Stimulated activated CD4-positive, alpha-beta T cell treated with anti-CD3 and anti-CD28 coated beads, Interleukin-4, amount 100 ng/mL, for 1 hour (primary cell): Measurements from ENCODE around the gene MAN1B1.
"Not testable (repeated sequence)": the region's sequence is repeated elsewhere in the genome, so short reads cannot be mapped to it uniquely, and the experiment has no call there.

Experiments
- DNase-seq: peaks from one replicate; pipeline ENCODE4 v3.0.0-alpha.2; 2020

Gene MAN1B1

DNA sequence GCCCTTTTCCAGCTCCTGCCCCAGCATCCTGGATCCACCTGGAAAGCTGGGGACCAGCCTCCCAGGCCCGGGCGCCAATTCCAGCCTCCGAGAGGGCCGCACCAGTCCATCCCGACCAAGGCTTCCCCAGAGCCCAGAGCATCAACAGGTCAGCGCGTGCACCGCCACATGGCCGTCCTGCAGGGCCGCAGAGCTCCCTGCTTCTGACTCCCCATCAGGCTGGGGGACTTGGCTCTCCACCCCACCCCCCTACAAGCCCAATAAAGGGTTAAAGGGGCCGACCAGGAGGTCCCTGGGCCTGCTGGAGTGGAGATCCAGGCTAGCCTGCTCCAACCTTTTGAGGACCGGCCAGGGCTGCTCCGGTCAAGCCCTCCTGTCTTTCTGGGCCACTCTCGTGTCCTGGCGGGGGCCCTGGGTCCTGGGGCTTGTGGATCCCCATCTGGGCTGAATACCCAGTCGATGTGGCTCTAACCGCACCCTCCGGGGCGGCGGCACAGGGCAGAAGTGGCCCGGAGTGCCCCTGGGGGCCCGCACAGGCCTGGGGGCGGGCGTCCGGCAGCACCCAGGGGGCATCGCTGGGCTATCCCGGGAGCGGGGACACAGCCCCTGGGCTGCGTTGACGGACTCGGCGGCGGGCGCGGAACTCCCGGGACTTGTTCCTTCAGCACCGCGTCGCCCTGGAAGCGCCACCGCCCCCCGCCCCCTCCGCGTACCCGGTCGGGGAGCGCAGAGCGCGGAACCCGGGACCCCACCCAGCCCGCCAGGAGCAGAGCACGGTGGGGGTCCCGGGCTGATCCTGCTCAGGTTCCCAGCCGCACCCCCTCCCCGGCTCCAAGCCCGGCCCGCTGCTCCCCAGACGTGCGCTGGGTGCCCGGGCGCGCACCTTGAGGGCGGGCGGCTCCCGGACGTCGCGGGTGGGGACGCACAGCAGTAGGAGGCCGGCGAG, 33.5 kb upstream of the MAN1B1 start:
- no peak for DNase-seq

DNA sequence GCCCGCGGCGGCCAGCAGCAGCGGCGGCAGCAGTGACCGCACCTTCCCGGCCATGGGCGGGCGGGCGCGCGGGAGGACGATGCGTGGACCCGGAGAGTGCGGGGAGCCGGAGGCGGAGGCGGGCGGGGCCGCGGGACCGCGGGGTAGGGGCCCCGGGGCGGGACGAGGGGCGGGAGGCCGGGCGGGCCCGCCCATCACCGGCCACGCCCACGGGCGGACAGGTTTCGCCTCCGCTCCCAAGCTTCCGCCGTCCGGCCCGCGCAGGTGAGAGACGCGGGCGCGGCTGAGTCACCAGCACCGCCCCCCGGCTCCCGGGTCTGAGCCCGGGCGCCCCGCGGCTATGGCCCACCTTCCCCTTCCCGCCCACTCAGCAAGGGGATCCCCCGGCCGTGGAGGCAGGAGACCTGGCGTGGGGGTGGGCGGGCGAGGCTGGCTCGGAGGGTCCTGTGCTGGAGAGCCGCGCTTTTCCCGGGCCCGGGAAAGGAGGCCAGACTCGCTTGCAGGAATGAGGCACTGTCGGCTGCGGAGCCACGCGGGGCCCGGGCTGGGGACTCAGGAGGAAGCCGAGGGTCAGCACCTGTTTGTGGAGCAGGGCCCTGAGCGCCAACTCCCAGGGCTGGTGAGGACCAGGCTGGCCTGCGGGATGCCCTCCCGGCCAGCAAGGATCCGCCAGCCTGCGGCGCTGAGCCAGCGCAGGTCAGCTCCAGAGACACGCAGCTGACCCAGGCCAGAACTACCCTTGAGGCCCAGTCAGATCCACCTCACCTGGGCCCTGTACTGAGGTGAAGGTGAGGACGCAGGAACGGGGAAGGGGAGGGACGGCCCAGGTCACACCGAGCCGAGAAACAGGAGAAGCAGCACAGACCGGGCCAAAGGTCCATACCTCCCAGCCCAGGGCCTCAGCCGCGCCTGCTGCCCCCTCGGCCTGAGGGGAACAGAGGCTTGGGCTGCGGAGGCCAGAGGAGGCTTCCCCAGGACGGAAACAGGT, 32.5 kb upstream of the MAN1B1 start, which contains the start of gene ENTPD2:
TSS of gene ENTPD2 (minus strand) at position 118 of the 988 bp plus-strand sequence. CDS start at position 54, 64 bp downstream.
- peak; percentile 51 for DNase-seq

DNA sequence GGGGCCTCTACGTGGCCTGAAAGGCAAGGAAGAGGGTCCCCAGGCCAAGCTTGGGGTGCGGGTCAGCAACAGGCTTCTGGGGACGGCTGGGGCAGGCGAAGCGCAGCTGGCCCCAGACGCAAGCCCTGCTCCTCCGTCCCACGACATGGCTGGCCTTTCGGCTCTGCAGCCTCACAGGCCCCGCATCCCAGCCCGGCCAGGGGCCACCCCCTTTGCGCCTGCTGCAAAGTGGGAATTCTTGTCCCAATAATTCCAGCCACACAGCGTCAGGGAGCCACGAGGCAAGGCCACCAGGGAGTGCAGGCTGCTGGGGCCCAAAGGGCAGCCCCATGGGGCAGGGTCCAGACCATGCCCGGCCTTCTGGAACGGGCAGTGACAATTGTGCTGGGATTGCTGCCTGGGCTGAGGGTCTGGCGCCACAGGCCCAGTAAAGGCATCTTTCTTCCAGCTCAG, 31.8 kb upstream of the MAN1B1 start:
- DNase-seq, result no peak

DNA sequence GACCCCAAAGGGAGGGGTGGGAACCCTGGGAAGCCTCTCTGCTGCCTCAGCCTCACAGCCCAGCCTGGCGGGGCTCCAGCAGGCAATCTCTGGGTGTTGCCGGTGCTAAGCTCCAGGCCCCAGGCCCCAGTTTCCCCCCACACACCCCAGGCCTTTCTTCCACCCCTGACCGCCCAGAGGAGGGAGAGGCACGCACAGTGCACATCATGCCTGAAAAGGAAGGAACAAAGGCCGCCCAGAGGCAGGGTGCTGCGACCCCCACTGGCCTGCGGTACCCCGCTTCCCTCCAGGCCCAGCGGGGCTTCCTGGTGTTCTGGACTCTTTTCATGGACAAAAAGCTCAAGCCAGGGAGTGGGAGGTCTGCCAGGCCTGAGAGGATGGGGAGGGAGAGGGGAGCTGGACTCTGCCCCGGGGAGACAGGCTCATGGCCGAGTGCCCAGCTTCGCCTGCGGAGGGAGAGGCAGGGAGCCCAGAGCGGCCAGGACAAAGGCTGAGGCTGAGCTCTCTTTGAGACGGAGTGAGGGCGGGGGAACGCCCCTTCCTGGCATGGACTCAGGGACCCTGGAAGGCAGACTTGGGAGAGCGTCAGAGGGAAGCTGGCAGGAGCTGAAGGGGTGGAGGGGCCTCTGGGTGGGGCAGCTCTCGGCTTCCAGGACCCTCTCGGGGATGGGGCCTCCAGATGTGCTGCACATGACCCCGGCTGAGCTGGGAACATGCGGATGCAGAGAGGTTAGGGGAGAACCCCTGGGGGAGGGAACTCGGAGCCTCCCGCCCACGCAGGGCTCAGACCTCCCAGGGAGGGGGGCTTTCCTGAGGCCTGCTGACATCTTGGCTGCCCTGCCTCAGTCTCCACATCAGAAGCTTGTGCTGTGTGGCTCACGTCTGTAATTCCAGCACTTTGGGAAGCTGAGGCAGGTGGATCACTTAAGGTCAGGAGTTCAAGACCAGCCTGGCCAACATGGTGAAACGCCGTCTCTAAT, 31.1 kb upstream of the MAN1B1 start:
- no peak for DNase-seq

DNA sequence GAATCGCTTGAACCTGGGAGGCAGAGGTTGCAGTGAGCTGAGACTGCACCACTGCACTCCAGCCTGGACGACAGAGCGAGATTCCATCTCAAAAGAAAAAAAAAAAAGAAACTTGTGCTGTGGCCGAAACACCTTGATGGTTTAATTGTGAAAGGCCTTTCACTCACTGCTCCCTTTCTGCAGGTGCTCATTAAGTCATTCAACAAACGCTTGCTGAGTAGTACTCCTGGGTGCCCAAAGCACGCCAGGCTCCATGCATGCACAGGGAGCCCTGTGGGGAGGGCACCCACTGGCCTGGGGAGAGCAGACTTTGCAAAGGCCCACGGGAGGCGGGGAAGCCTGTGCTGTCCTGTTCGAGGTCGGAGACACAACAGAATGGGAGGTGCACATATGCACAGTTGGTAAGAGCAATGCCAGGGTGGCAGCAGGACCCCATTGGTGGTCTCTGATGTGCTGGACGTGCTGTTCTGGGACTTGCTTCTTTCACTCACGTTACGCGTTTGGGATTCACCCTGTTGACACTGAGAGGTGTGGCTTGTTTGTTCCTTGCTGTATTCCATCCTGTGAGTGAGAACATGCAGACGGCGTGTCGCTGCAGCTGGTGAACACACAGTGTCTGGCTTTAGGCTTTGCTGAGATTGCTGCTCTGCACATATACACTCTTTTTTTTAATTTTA, 29.9 kb upstream of the MAN1B1 start:
- no peak for DNase-seq

DNA sequence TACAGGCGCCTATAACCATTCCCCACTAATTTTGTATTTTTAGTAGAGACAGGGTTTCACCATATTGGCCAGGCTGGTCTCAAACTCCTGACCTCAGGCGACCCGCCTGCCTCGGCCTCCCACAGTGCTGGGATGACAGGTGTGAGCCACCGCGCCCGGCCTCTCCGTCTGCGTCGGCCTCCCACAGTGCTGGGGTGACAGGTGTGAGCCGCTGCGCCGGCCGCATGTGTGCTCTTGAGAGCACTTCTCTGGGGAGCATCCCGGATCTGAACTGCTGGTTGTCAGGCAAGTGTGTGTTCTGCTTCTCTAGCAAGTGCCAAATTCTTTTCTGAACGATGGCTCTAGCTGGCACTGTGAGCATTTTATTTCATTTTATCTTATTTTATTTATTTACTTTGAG, 29.2 kb upstream of the MAN1B1 start:
- DNase-seq, result no peak

DNA sequence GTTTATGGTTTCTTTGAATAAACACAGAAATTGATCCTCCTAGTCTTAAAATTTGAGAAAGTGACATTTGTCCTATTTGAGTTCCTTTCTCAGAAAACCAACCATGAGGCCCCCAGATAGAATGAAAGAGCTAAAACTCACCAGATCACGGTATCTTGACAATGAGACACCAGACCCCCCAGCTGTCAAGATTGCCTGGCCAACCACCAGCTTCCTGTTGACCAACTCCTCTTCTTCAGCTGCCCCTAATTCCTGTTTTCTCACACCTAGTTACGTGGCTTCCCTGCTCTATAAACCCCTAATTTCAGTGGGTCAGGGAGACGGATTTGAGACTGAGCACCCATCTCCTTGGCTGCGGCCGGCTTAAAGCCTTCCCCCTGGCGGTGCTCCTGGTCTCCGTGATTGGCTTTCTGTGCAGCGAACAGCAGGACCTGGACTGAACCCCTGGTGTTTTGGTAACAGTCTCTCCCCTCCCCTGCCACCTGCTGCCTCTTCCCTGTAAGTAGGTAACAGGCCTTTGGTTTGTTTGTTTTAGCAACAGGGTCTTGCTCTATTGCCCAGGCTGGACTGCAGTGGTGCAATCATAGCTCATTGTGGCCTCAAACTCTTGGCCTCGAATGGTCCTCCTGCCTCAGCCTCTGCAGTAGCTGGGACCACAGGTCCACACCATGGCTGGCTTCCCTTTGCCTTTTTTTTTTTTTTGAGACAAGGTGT, 28.1 kb upstream of the MAN1B1 start:
- no peak for DNase-seq

DNA sequence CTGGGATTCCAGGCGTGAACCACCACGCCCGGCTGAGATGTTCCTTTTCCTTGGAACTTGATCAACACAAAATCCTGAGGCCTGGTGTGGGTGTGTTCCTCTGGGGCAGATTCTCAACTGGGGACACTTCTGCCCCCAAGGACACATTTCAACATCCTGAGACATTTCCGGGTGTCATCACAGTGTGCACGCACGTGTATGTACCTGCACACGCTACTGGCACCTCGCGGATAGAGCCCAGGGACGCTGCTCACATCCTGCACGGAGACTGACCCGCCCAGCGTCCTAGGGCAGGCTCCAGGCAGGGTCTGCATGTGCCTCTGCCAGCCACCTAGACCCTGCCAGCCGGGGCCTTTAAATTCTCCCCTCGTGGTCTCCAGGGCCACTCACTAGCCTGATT, 24.4 kb upstream of the MAN1B1 start:
- no peak for DNase-seq

DNA sequence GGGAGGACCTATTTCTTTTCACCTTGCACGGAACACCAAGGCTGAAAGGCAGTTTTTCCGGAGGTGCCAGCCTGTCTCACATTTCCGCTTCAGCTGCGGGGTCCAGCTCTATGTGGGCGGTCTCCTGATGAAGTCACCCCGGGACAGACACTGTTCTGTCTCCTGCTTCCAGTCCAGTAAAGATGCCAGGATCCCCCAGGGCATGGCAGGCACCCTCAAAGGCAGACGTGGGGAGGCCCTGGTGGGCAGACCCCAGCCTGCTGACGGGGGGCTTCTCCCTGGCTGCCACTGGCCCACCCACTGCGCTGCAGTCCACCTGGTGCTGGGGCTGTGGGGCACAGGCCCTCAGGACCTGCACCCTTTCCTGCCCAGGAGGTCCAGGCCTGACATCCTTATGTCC, 24.0 kb upstream of the MAN1B1 start:
- DNase-seq, result not testable (repeated sequence)

DNA sequence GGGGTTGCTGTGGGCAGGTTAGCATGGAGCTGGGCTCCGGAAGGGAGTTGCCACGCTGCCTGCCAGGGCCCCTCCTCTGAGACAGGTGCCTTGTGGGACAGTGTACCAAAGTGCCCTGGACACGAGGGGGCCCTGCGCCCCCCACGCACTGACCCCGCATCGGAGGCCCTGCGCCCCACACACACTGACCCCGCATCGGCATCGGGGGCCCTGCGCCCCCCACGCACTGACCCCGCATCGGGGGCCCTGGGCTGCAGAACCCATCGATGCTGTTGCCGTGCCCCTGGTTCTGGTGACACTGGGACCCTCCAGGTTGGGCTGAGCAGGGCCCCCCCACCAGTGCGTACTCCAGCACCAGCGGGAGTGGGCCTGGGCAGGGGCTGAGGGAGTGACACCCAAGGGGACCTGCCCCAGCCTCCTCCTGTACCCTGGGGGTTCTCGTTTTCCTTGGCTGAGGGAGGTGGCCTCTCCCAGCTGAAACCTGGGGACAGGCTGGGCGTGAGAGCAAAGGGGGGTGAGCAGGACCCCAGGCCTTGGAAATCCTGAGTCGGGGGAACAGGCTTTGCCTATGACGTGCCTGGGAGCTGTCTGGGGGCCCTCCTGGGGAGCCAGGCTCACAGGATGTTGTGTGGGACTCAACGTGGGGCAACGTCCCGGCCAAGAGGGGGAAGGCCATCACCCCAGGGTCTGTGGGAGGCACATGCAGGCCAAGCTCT, 23.3 kb upstream of the MAN1B1 start:
- DNase-seq, result no peak

DNA sequence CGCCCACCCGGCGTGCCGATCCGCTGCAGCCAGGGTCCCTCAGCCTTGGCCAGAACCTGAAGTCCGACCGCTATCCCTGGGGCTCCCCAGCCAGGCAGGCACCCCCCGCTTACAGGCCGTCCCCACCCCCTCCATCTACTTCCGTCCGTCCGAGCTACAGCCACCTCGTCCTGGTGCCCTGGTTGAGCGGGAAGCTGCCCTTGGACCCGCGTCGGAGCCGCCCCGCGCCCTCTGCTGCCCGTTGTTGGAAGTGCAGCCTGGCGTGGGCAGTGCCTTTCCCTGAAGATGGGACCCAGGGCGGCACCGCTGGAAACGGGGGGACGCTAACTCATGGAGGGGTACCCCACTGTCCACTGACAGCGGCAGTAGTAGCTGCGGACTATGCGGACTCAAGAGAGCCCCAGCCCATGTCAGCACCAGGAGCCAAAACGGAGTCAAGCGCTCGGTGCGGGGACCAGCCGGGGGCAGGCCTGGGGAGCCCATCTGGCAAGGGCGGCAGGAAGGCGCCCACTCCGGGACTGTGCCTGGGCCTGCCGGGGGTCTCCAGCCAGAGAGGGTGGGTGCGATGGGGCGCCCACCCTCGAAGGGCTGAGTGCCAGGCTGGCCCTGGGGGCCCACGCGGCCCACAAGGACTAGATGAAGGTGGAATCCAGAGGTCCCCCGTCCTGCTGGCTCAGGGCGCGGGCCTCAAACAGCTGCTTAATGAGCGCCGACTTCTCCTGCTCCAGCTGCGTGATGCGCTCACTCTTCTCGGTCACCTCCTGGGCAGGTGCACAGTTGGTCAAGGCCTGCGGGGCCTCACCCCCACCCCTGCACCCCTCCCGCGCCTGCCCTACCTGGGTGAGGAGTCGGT, 22.5 kb upstream of the MAN1B1 start:
- peak; percentile 70 for DNase-seq

DNA sequence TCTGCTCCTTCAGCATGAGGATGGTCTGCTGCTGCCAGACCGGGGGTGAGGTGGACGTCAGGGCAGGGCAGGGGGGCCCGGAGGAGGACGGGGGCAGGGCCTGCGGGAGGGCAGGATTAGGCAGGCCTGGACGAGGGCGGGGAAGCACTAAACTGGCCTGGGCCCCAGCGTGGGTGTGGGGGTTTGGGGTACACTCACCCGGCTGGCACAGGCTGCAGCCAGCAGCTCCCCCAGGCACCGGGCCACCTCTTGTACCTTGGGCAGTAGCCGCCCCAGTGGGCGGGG, 22.0 kb upstream of the MAN1B1 start:
- DNase-seq, result no peak

DNA sequence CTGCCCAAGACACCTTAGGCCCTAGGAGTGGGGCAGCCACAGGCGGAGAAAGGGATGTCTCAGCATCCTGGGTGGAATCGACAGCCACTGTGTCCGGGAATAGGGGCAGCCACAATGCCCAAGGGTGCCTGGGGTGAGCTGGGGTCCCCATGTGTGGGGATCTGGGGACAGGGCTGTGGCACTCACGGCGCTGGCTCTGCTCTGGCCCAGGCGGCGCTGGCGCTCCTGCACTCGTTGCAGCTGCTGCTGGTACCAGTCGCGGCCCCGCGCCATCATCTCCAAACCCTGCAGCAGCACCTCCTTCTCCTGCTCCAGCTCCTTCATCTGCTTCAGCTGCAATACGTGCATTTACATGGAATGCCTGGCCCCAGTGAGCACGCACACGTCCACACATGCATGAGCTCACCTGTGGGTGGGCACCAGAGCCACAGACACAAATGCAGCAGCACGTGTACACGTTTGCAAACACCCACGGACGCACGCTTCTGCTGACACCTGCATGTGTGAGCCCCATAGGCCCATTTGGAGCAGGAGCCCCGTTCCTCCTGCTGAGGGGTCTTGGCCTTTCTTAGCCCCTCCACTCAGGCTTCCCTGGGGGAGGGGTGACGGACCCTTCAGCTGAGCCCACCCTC, 21.3 kb upstream of the MAN1B1 start:
- DNase-seq, result no peak

DNA sequence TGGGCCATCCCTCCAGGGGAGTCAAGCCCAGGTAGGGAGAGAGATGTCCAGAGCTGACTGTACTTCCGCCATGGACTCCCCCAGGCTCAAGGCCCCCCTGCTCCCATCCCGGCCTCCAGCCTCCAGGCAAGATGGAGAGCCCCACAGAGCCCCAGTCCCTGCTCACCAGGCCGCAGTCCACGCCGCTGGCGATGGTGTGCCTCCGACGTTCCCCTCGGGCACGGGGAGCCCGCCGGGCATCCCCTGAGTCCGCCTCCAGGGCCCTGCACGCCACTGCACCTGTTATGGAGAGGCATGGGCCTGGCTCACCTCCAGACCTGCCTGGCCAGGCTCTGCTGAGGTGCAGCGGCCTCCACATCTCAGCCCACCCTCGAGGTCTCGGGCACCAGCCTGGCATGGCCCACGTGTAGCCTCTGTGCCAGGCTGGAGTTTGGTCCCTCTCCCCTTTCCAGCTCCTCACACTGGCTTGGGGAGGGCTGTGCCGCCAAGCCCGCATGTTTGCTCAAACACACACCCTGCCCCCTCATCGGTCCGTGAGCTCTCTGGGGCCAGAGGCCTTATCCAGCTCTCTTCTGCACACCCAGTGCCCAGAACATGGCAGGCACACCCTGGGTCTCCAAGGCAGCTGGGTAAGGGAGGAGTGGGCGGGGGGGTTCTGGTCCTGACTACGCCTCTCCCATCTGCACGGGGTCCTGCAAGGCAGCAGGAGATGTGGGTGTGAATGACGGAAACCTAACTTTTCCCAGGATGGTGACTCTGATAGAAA, 20.5 kb upstream of the MAN1B1 start:
- DNase-seq, result no peak

DNA sequence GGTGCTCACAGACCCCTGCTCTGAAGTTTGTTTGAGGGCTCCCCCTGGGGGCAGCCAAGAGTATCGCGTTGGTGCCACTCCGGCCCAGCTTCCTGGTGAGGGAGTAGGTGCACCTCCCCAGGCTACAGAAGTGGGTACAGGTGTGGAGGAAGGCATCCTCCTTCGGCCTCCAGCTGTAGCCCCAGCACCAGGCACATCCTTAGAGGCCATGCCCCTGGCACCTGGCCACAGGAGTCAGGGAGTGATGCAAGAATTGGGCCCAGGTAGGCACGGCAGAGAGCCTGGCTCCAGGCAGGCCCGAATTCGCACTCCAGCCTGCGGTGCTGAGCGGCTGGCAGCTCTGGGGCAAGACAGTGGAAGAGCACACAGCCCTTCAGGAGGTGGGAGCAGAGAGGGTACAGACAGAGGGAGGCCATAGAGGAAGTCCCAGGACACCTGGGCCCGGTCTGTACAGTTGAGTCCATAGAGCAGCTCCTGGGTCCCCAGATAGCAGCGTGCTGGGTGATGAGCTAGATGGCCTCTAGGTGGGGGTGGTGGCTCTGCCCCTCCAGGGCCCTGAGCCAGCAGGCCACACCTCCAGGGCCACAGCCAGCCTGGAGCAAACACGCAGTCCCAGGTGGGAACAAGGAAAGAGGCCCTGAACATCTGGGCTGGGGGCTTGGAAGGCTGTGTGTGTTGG, 18.8 kb upstream of the MAN1B1 start:
- DNase-seq, result peak; percentile 84

DNA sequence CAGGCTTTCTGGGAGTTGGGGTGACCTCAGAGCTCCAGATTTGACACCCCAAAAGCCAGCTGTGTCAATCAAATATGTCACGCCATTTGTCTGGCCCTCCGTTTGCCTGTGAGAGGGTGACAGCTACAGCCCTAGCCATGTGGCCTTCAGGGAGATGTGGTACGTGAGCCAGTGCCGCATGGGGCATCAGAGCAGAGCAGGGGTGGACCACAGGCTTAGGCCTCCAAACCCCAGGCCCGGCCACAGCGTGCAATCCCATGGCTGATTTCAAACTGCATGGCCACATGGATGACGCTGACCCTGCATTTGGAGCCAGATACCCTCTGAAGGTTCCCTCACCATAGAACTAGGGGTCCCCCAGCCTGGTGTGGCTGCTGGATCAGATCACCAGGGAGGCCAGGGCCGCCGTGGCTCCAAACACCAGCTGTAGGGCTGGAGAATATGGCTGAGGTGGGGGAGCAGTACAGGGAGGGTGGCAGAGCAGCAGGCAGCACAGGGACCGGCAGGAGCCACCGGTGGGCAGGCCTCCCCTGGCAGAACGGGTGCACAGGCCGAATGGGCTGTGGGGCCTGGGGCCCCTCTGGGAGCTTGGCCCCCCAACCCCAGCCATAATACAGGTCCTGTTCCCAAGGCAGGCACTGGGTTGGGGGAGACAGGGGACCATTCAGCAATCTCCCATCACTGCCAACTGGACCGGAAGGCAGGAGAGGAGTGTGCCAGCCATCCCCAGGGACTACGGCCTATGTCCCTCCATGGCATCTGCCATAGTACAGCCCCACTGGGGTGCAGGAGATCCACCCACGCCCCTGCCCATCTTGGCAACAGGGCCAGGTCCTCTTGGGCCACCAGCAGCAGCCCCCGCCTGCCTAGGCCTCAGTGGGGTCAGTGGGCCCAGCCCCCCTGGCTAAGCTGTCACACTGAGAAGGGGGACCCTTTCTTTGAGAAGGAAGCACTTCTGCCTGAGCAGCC, 18.0 kb upstream of the MAN1B1 start:
- no peak for DNase-seq
